K562 (cell line): ENCODE data around the gene ZDHHC14. TPM values are rescaled to one million over a fixed set of nuclear protein-coding genes. Genes with fewer than 3 reads are reported as not detected.

Experiments used
- ATAC-seq: fragments of 200-7000 bp; cut with Tn5 transposase; 3 replicates; pipeline ENCODE4 v1.9.1; 2020; ENCODE audit warnings: moderate library complexity
- BruUV-seq: library from RNA; stranded (reverse); fragments of 400-500 nt; replicated peaks from 2 replicates; lab custom pipeline; 2021; lab: Mats Ljungman, UMichigan
- CTCF ChIA-PET: fragments of 300-600 bp; formaldehyde crosslinking; extraction: SDS; loops from one replicate; lab custom pipeline; 2021; ENCODE audit warnings: low intra/inter-chr PET ratio; lab: Yijun Ruan, JAX
- POLR2A ChIA-PET: fragments of 300-600, 350-650 bp; sonication (Branson Sonifier 250); formaldehyde crosslinking; extraction: SDS; loops from one replicate; lab custom pipeline; 2021; ENCODE audit warnings: antibody characterized with exemption, inconsistent platforms; lab: Yijun Ruan, JAX
- DNase-seq, 4 experiments: peaks; one replicate each; pipeline versions ENCODE4 v3.0.0 to v3.0.0-alpha.2; 2011 to 2018; ENCODE audit warnings: low spot score in 3 of 4, mixed read lengths in 3 of 4; ENCODE audit errors: extremely low read depth in 1 of 4
- FAIRE-seq: peaks from 2 replicates; lab custom pipeline; 2011; peaks lifted over from hg19 to GRCh38; lab: Jason Lieb, UNC
- H2AFZ ChIP-seq: 2 replicates; pipeline ENCODE4 v1.6.0; 2011; ENCODE audit warnings: low read depth, low read length, control low read depth, inconsistent platforms
- H3K27ac ChIP-seq: fragments of 200-600 bp; 3 replicates; pipeline ENCODE4 v1.8.0; 2011; ENCODE audit warnings: low read depth, mild to moderate bottlenecking, control low read depth, inconsistent platforms, low read length, moderate library complexity, mixed read lengths; ENCODE audit errors: extremely low read depth
- H3K27me3 ChIP-seq, 2 experiments: fragments of 300-600 bp in 1 of 2; 2 replicates in 1 of 2; 3 replicates in 1 of 2; pipeline versions ENCODE4 v1.6.0 to v1.8.0; 2011; ENCODE audit warnings: inconsistent platforms in 2 of 2, low read length in 2 of 2, mild to moderate bottlenecking in 1 of 2, mixed read lengths in 1 of 2, moderate library complexity in 1 of 2; ENCODE audit not compliant: control insufficient read depth in 2 of 2, insufficient read depth in 2 of 2
- H3K36me3 ChIP-seq: fragments of 300-600 bp; 3 replicates; pipeline ENCODE4 v1.8.0; 2011; ENCODE audit warnings: mild to moderate bottlenecking, low read length, inconsistent platforms; ENCODE audit not compliant: control insufficient read depth, insufficient read depth
- H3K4me1 ChIP-seq, 2 experiments: fragments of 200-600 bp in 1 of 2; replicated peaks in 1 of 2; 2 replicates in 1 of 2; 3 replicates in 1 of 2; pipeline versions ENCODE4 v1.5.1 to v1.8.0; 2011; ENCODE audit warnings: inconsistent platforms in 2 of 2, low read length in 2 of 2, mild to moderate bottlenecking in 1 of 2, mixed read lengths in 1 of 2, moderate library complexity in 1 of 2; ENCODE audit not compliant: control insufficient read depth in 2 of 2, insufficient read depth in 2 of 2
- H3K4me2 ChIP-seq: 2 replicates; pipeline ENCODE4 v1.6.1; 2011; ENCODE audit warnings: low read length, control low read depth, inconsistent platforms, mixed read lengths; ENCODE audit not compliant: insufficient read depth
- H3K4me3 ChIP-seq: fragments of 200-600 bp; sonication (generic), shearing (Covaris generic); 2 replicates; pipeline ENCODE4 v1.5.1; 2016; ENCODE audit warnings: control low read depth, inconsistent platforms
- H3K79me2 ChIP-seq: fragments of 200-600 bp; 3 replicates; pipeline ENCODE4 v1.8.0; 2011; ENCODE audit warnings: low read length, inconsistent platforms; ENCODE audit not compliant: control insufficient read depth, insufficient read depth
- H3K9ac ChIP-seq, 2 experiments: 2 replicates each; pipeline versions ENCODE4 v1.6.0 to v1.6.1; 2011; ENCODE audit warnings: low read depth in 2 of 2, low read length in 2 of 2, control low read depth in 1 of 2, inconsistent platforms in 1 of 2, mild to moderate bottlenecking in 1 of 2, mixed read lengths in 1 of 2; ENCODE audit not compliant: insufficient read depth in 1 of 2
- H3K9me1 ChIP-seq: one replicate; pipeline ENCODE4 v1.6.0; 2011; ENCODE audit warnings: inconsistent platforms, mild to moderate bottlenecking, low read length, moderate library complexity; ENCODE audit not compliant: control insufficient read depth, insufficient read depth
- H3K9me3 ChIP-seq: replicated peaks from 2 replicates; pipeline ENCODE4 v1.5.1; 2011; ENCODE audit warnings: low read depth, low read length, inconsistent platforms; ENCODE audit not compliant: control insufficient read depth, insufficient read depth
- H4K20me1 ChIP-seq: replicated peaks from 2 replicates; pipeline ENCODE4 v1.6.1; 2011; ENCODE audit warnings: low read length, inconsistent platforms, mixed read lengths; ENCODE audit not compliant: control insufficient read depth, insufficient read depth
- ARID2 ChIP-seq: fragments of 450-650 bp; IDR thresholded peaks from 2 replicates; pipeline ENCODE4 v1.6.1; 2017; ENCODE audit warnings: antibody characterized with exemption, mild to moderate bottlenecking
- E2F8 ChIP-seq: fragments of 450-650 bp; IDR thresholded peaks from 2 replicates; pipeline ENCODE4 v1.7.1; 2018; ENCODE audit warnings: mild to moderate bottlenecking, low read depth; ENCODE audit not compliant: partially characterized antibody
- ELF4 ChIP-seq: fragments of 450-650 bp; formaldehyde crosslinking; IDR thresholded peaks from 2 replicates; pipeline ENCODE4 v1.4.0; 2022; ENCODE audit warnings: missing genetic modification characterization
- HDAC3 ChIP-seq: fragments of 450-650 bp; IDR thresholded peaks from 2 replicates; pipeline ENCODE4 v1.6.1; 2018; ENCODE audit warnings: borderline replicate concordance, mild to moderate bottlenecking, moderate library complexity; ENCODE audit not compliant: partially characterized antibody
- L3MBTL2 ChIP-seq: fragments of 450-650 bp; IDR thresholded peaks from 2 replicates; pipeline ENCODE4 v1.6.1; 2016; ENCODE audit warnings: mild to moderate bottlenecking, moderate library complexity
- NCOR1 ChIP-seq: fragments of 450-650 bp; IDR thresholded peaks from 2 replicates; pipeline ENCODE4 v1.6.1; 2016; ENCODE audit warnings: mild to moderate bottlenecking, moderate library complexity
- NEUROD1 ChIP-seq: fragments of 150-350 bp; IDR thresholded peaks from 2 replicates; pipeline ENCODE4 v1.6.1; 2014; ENCODE audit warnings: borderline replicate concordance, low read length, low read depth; ENCODE audit not compliant: partially characterized antibody
- NFE2L1 ChIP-seq: fragments of 450-650 bp; IDR thresholded peaks from 2 replicates; pipeline ENCODE4 v1.6.1; 2016; ENCODE audit warnings: missing genetic modification characterization, low read depth, mild to moderate bottlenecking, missing compliant biosample characterization, moderate library complexity, borderline replicate concordance
- POLR2B ChIP-seq: fragments of 450-650 bp; IDR thresholded peaks from 2 replicates; pipeline ENCODE4 v1.6.1; 2018; ENCODE audit warnings: low read depth; ENCODE audit not compliant: partially characterized antibody
- POLR3G ChIP-seq: IDR thresholded peaks from 2 replicates; pipeline ENCODE4 v1.6.1; 2011; ENCODE audit not compliant: insufficient read length, insufficient replicate concordance; ENCODE audit errors: extremely low read depth
- PRDM10 ChIP-seq: fragments of 450-650 bp; IDR thresholded peaks from 2 replicates; pipeline ENCODE4 v1.6.1; 2018; ENCODE audit not compliant: partially characterized antibody
- VEZF1 ChIP-seq: fragments of 200-800 bp; sonication (Bioruptor generic); IDR thresholded peaks from 2 replicates; pipeline ENCODE4 v1.6.1; 2017; ENCODE audit warnings: missing genetic modification characterization, missing compliant biosample characterization
- ZNF41 ChIP-seq: fragments of 250-450 bp; sonication (Bioruptor Pico); conservative IDR thresholded peaks from 2 replicates; pipeline ENCODE4 v1.4.0; 2020; ENCODE audit warnings: mild to moderate bottlenecking
- WGBS: fragments of 100-300 bp; shearing (Covaris generic); methylation state at CpG from one replicate; pipeline ENCODE4 v1.1.6; 2016; ENCODE audit warnings: low coverage, mixed read lengths; ENCODE audit not compliant: insufficient coverage; ENCODE audit errors: missing lambda C conversion rate; 5-methylcytosine and 5-hydroxymethylcytosine counted together
- in situ Hi-C: fragments of 300-500 bp; cut with MboI; formaldehyde crosslinking; loops from 4 replicates; pipeline ENCODE4 v1.15.0; 2018; ENCODE audit warnings: inconsistent platforms, mixed read lengths
- intact Hi-C: fragments of 100-400 bp; cut with micrococcal nuclease; formaldehyde crosslinking; loops from 2 replicates; pipeline ENCODE4 v1.14.2; 2022
- polyA plus RNA-seq, 8 experiments: library from polyadenylated mRNA; depleted of rRNA in 4 of 8; stranded (reverse) in 5 of 8; unstranded in 3 of 8; fragments of >200 nt; fragmentation: Nextera tagmentation in 2 of 8; fragmentation: Illumina TruSeq in 1 of 8; extraction: Ambion mirVana in 2 of 8; extraction: Trizol in 1 of 8; gene quantifications; 2 replicates each; pipeline versions ENCODE4 v1.2.1 to v1.2.3, GENCODE V29; 2011 to 2014; ENCODE audit warnings: inconsistent platforms in 1 of 8, missing spikeins in 1 of 8
- total RNA-seq, 7 experiments: library from RNA; depleted of rRNA in 6 of 7; stranded (reverse); fragments of >200 nt in 6 of 7; fragmentation: Illumina TruSeq in 2 of 7; extraction: Trizol in 2 of 7; gene quantifications; 2 replicates each; pipeline versions ENCODE4 v1.2.1 to v1.2.3, GENCODE V29; 2011 to 2021; ENCODE audit warnings: low replicate concordance in 1 of 7

ZDHHC14 gene
- total and polyA plus RNA-seq, 9 of the 15 experiments (the other 6 are each of a cell fraction or from before 2014, with no cell fraction given), result 0.92 to 23.1 (median 13.8) TPM

GRCh38 chr6:157392927-157393668, 12.1 kb downstream of the ZDHHC14 start:
- DNase-seq (peak; percentile 83 to 91 (median 84)), ATAC-seq (peak; percentile 91), FAIRE-seq (peak; percentile 91)
- peaks cover 70% of the 10 kb centered on the region for H3K79me2 ChIP-seq
- peak overlapping the region; percentile 8 to 39; a peak in 3 of 4 replicates for H3K9ac ChIP-seq
- H2AFZ ChIP-seq, result peak overlapping the region; percentile 40; the same call in 1 of the 2 replicates
- CTCF ChIA-PET, result no interaction called here
- H3K27me3 ChIP-seq, result no peaks in the 10 kb centered on the region
- no peaks in the 10 kb centered on the region for H4K20me1 ChIP-seq
- intact Hi-C loops (loop anchor here (2.0 kb wide), 1 partner anchor 62 kb away; no protein-coding TSS in a partner anchor), in situ Hi-C loops (no loop called here)
- BruUV-seq, result no TSS peak
- peaks cover 21 to 25% of the 10 kb centered on the region in 2 experiments for H3K4me1 ChIP-seq
- H3K27ac ChIP-seq, result peak overlapping the region; percentile 62
- H3K4me3 ChIP-seq, result no peak overlapping the region
- WGBS, result 12% methylated on average over 14 of the region's 14 CpGs
- no peaks in the 10 kb centered on the region for H3K9me1 ChIP-seq
- H3K4me2 ChIP-seq, result peak overlapping the region; percentile 70
- H3K36me3 ChIP-seq, result peaks cover 19% of the 10 kb centered on the region; the same call in 2 of the 3 replicates
- H3K9me3 ChIP-seq, result peaks cover 18% of the 10 kb centered on the region
- POLR2A ChIA-PET, result interaction anchor here (0.6 to 1.7 kb wide), 13 partner anchors 9 to 1544 kb away, joined by 3 to 6 read pairs (median 3); no protein-coding TSS in a partner anchor
- TF ChIP-seq ARID2, result no peak
- TF ChIP-seq VEZF1 (CRISPR knock-in tag), result peak; percentile 78
- TF ChIP-seq L3MBTL2, result peak; percentile 76
- peak; percentile 27; the same call in 1 of the 2 replicates for TF ChIP-seq ELF4 (CRISPR knock-in tag)
- peak; percentile 75 for TF ChIP-seq NEUROD1
- peak; percentile 82 for TF ChIP-seq NCOR1
- TF ChIP-seq POLR3G, result no peak
- no peak for TF ChIP-seq NFE2L1 (tag)
- no peak for TF ChIP-seq E2F8
- TF ChIP-seq POLR2B, result no peak
- TF ChIP-seq ZNF41, result 0 out of 2 replicates have a peak, but pooled peaks have one; percentile 15
- peak; percentile 75 for TF ChIP-seq HDAC3
- no peak for TF ChIP-seq PRDM10
